ENCODE data around the gene HSD17B1.
A peak's percentile ranks its signal among the peaks of the same experiment; 100 is the strongest.
"Not testable (repeated sequence)": the region's sequence is repeated elsewhere in the genome, so short reads cannot be mapped to it uniquely, and the experiment has no call there.

The HSD17B1 gene

GRCh38 chr17:42526031-42526444, 26.7 kb upstream of the HSD17B1 start:
- DNase-seq = no peak

GRCh38 chr17:42527932-42528331, 24.8 kb upstream of the HSD17B1 start:
- DNase-seq = no peak

DNA sequence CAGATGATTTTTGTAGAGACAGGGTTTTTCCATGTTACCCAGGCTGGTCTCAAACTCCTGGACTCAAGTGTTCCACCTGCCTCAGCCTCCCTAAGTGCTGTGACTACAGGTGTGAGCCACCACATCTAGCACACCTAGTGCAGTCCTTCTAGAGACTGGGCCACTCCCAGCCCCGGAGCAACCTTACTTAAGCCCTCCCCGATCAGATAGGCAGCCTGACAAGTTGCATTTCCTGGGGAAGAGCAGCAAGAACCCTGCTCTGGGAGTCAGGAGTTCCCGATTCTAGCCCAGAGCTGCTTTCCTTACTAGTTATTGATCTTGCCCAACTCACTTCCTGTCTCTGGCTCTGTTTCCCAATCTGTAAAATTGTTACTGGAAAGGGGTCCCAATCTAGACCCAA, 23.7 kb upstream of the HSD17B1 start:
- no peak for DNase-seq

- no peak for DNase-seq
These were observed 21.7 kb upstream of the HSD17B1 start for GRCh38 chr17:42530952-42531454.

- DNase-seq = peak; percentile 39
These were observed 21.0 kb upstream of the HSD17B1 start for GRCh38 chr17:42531455-42532354.

DNA sequence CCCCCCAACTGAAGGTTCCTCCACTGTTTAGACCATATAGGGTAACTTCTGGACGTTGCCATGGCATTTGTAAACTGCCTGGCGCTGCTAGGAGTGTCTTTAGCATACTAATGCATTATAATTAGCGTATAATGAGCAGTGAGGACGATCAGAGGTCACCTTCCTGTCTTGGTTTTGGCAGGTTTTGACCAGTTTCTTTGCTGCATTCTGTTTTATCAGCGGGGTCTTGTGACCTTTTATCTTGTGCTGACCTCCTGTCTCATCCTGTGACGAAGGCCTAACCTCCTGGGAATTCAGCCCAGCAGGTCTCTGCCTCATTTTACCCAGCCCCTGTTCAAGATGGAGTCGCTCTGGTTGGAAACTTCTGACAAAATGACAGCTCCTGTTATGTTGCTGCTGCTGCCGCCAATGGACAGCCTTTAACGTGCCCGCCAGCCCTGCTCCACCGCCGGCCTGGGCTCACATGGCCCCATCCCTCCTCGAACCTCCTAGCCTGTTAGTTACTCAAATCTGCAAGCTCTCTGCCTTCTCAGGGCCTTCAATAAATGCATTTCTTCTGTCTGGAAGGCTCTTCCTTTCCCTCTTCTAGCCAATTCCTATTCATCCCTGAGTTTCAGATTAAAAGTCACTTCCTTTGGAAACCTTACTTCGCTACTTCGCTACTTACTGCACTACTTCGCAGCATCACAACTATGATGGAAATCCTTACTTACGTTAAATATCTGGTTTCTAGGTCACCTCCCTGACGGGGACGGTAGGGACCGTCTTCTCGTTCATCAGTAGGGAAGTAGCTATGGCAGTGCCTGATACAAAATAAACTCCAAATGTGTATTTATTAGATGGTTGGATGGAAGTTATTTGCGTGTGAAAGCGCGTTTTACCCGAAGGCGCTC, 17.3 kb upstream of the HSD17B1 start:
- DNase-seq = no peak

GRCh38 chr17:42536048-42536371, 16.7 kb upstream of the HSD17B1 start, which contains the start of gene NAGLU:
Gene NAGLU (plus strand): TSS chr17:42536241. CDS start chr17:42536273, 32 bp downstream.
- DNase-seq = peak; percentile 83

DNA sequence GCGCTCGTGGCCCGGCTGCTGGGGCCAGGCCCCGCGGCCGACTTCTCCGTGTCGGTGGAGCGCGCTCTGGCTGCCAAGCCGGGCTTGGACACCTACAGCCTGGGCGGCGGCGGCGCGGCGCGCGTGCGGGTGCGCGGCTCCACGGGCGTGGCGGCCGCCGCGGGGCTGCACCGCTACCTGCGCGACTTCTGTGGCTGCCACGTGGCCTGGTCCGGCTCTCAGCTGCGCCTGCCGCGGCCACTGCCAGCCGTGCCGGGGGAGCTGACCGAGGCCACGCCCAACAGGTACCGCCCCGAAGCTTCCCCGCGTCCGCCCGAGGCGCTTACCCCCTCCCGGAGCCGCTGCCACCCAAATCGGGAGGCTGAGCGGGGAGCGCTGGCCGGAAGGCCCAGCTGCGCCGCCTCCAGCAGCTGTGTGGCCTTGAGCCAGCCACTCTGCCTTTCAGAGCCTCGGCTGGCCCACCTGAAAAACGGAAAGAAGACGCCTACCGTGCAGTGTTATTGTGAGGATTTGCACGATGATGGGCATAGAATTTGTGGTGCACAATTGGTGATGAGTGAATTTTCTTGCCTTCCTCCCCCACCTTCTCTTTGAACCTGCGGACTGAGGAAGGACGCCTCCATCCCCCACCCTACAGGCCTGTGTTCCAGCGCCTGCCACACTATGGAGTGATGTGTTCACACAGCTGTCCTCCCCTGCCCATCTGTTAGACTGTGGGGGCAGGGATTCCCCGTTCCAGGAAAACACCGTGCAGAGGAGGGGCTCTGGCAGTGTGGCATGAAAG, 16.2 kb upstream of the HSD17B1 start:
- DNase-seq = peak; percentile 55

- DNase-seq = no peak
These were observed 15.4 kb upstream of the HSD17B1 start for GRCh38 chr17:42537156-42537805.

GRCh38 chr17:42537826-42538451, 14.8 kb upstream of the HSD17B1 start:
- DNase-seq = no peak

DNA sequence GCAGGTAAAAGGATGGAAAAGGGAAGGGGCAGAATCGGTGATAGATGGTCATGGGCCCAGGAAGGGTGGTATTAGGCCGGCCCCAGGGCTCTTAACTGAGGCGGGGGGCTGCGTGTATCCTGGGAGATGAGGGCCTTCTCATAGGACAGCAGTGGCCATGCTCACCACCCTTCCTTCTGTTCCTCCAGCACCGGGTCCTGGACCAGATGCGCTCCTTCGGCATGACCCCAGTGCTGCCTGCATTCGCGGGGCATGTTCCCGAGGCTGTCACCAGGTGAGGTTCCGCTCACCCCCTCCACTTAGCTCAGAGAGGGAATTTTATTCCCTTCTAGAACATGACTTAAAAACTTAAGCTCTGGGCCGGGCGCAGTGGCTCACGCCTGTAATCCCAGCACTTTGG, 14.2 kb upstream of the HSD17B1 start:
- no peak for DNase-seq

DNA sequence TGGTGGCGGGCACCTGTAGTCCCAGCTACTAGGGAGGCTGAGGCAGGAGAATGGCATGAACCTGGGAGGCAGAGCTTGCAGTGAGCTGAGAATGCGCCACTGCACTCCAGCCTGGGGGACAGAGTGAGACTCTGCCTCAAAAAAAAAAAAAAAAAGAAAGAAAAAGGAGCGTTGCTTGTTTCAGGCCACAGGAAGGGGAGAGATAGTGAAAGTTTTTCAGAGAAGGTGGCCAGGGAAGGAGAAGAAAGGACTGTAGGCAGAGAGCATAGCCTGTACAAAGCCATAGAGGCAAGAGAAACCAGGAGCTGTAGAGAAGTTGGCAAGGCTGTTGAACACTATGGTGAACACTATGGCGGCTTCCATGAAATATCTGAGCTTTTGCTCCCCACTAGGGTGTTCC, 12.2 kb upstream of the HSD17B1 start:
- not testable (repeated sequence) for DNase-seq

GRCh38 chr17:42541041-42541833, 11.5 kb upstream of the HSD17B1 start:
- no peak for DNase-seq

DNA sequence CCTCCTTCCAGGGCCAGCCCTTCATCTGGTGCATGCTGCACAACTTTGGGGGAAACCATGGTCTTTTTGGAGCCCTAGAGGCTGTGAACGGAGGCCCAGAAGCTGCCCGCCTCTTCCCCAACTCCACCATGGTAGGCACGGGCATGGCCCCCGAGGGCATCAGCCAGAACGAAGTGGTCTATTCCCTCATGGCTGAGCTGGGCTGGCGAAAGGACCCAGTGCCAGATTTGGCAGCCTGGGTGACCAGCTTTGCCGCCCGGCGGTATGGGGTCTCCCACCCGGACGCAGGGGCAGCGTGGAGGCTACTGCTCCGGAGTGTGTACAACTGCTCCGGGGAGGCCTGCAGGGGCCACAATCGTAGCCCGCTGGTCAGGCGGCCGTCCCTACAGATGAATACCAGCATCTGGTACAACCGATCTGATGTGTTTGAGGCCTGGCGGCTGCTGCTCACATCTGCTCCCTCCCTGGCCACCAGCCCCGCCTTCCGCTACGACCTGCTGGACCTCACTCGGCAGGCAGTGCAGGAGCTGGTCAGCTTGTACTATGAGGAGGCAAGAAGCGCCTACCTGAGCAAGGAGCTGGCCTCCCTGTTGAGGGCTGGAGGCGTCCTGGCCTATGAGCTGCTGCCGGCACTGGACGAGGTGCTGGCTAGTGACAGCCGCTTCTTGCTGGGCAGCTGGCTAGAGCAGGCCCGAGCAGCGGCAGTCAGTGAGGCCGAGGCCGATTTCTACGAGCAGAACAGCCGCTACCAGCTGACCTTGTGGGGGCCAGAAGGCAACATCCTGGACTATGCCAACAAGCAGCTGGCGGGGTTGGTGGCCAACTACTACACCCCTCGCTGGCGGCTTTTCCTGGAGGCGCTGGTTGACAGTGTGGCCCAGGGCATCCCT, 9.3 kb upstream of the HSD17B1 start:
- no peak for DNase-seq

- DNase-seq = no peak
These were observed 7.8 kb upstream of the HSD17B1 start for GRCh38 chr17:42544874-42545283.

DNA sequence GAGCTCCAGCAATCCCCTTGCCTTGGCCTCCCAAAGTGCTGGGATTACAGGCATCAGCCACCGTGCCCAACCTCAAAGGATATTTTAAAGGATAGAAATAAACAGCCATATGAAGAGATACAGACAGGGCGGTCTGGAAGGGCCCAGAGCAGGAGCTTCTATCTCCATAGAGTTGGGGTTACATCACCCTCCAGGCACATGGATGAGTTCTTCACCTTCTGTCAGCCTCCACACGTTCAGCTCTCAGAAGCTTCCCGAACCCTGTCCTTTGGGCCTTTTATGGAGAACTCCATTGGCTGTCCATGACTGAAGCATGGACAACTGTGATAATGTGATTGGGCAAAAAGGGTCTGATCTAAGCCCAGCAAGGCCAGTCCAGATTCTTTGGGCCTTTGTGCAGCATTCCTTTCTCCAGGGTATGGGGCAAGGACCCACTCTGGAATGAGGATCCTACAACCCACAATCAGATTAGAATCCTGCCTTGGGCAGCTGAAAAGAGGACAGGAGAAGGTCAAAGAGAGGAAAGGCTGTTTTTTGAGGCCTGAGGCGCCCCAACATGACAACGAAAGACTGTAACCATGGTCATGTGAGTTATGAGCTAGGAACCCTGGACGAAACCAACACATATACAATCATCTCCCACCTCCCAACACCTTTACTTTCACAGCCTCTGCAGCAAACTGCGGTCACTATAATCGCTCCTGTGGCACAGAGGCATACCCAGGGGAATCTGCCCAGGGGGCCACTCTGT, 6.8 kb upstream of the HSD17B1 start:
- not testable (repeated sequence) for DNase-seq

DNA sequence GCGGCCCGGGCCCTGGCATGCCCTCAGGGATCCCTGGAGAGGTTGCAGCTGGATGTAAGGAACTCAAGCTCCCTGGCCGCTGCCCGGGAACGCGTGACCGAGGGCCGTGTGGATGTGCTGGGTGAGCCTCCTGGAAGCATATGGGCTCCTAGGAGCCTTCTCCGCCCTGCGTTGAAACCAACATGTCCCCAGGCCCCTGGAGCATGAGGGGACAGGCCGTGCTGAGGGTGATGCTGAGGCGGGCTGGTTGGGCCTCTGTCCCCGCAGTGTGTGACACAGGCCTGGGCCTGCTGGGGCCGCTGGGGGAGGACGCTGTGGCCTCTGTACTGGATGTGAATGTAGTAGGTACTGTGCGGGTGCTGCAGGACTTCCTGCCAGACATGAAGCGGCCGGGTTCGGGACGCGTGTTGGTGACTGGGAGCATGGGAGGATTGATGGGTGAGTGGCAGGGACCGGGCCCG, 5.7 kb upstream of the HSD17B1 start:
- no peak for DNase-seq

- DNase-seq = no peak
These were observed 5.0 kb upstream of the HSD17B1 start for GRCh38 chr17:42547698-42548069.
